ENCODE data around the gene SLC5A10.

DNA sequence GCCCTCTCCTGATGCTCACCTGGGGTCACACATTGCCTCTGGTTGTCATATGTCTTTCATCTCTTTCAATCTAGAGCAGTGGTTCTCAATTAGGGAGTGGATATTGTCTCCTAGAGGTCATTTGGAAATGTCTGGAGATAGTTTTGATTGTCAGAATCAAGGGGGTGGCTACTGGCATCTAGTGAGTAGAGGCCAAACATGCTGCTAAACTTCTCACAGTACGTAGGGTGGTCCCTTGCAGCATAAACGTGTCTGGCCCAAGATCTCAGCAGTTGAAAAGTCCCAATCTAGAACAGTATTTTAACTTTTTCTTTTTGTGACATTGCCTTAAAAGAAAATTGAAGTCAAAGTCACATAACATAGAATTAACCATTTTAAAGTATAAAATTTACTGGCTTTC, 30.5 kb upstream of the SLC5A10 start:
- TF ChIP-seq POLR2AphosphoS5 (IDR thresholded peaks at IDR 0.05) (no peak), POLR2A (IDR thresholded peaks at IDR 0.05) (no peak), EP300 (IDR thresholded peaks at IDR 0.05) (no peak)
- TF ChIP-seq, protein P1, sequence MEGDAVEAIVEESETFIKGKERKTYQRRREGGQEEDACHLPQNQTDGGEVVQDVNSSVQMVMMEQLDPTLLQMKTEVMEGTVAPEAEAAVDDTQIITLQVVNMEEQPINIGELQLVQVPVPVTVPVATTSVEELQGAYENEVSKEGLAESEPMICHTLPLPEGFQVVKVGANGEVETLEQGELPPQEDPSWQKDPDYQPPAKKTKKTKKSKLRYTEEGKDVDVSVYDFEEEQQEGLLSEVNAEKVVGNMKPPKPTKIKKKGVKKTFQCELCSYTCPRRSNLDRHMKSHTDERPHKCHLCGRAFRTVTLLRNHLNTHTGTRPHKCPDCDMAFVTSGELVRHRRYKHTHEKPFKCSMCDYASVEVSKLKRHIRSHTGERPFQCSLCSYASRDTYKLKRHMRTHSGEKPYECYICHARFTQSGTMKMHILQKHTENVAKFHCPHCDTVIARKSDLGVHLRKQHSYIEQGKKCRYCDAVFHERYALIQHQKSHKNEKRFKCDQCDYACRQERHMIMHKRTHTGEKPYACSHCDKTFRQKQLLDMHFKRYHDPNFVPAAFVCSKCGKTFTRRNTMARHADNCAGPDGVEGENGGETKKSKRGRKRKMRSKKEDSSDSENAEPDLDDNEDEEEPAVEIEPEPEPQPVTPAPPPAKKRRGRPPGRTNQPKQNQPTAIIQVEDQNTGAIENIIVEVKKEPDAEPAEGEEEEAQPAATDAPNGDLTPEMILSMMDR (IDR thresholded peaks at IDR 0.05): no peak
